ENCODE results near the gene ADAM12. TPM values are rescaled to one million over a fixed set of nuclear protein-coding genes. Genes with fewer than 3 reads are reported as not detected.

The ADAM12 gene
- total and polyA plus RNA-seq, 2 donors (not counting 3 experiments of a cell fraction or from before 2014, with no cell fraction given) = 0.22 to 0.33 TPM

DNA sequence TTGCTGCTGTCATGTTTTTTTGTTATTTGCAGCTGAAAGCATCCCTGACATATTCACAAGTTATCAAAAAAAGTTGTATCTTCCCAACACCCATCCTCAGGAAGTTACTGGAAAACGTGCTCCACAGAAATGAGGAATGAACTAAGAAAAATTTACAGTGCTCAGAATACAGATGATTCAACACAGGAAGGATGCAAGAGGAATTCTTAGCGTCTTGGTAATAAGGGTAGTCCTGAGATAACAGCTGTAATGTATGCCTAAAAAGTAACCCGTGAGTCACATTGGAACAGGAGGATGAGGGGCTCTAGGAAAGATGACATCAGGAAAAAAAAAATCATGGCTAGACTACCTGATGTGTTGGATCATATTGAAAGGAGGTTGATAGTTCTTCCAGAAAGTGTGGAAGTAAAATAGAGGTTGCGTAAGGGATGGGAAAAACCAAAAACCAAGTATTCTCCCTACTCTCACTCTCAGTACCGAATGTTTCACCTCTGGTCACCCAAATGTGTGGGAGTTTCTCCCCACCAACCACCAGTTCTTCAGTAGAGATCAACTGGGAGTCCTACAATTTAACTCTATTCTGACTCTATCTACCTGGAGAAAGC is 3.9 kb downstream of the ADAM12 start:
- no peaks in the 10 kb centered on the region for H3K9me3 ChIP-seq (replicated peaks; ENCODE audit: control insufficient read depth, insufficient read depth, low read length)
- H3K4me3 ChIP-seq (replicated peaks in 1 of 3; ENCODE audit: insufficient read depth in 1 of 3, low read depth in 1 of 3, low read length in 3 of 3) = no peak overlapping the region
- H4K20me1 ChIP-seq (replicated peaks; ENCODE audit: control insufficient read depth, extremely low read depth, insufficient read depth, low read length) = no peaks in the 10 kb centered on the region
- intact Hi-C loops (cut with micrococcal nuclease) (loop anchor here (10.0 kb wide), 2 partner anchors 290 to 640 kb away; no protein-coding TSS in a partner anchor), dilution Hi-C loops (cut with MboI; ENCODE audit: extremely low pct_ligation_motif_present, low sequenced_read_pairs) (no loop called here)
- CTCF ChIA-PET = interaction anchor here (0.7 to 2.3 kb wide), 3 partner anchors 9 to 450 kb away, joined by 3 to 14 read pairs (median 3); no protein-coding TSS in a partner anchor
- H3K27me3 ChIP-seq (ENCODE audit: control insufficient read depth in 2 of 2, insufficient read depth in 2 of 2, low read length in 2 of 2) = peaks cover 0 to 22% of the 10 kb centered on the region in 2 experiments
- no peak overlapping the region for H3K9ac ChIP-seq (replicated peaks; ENCODE audit: extremely low read depth, insufficient read depth, low read length)
- POLR2A ChIA-PET = no interaction called here
- FAIRE-seq (no peak), DNase-seq (ENCODE audit: low read depth, low spot score) (no peak)
- no peak overlapping the region for H3K4me2 ChIP-seq (ENCODE audit: insufficient read depth, low read length)
- no peak overlapping the region for H2AFZ ChIP-seq (ENCODE audit: low read depth, low read length)
- H3K36me3 ChIP-seq (ENCODE audit: control insufficient read depth in 2 of 2, extremely low read depth in 1 of 2, insufficient read depth in 2 of 2, low read length in 2 of 2) = no peaks in the 10 kb centered on the region
- no TSS peak for BruUV-seq (replicated peaks)
- H3K9me1 ChIP-seq (replicated peaks; ENCODE audit: control insufficient read depth, extremely low read depth, insufficient read depth, low read length) = no peaks in the 10 kb centered on the region
- H3K79me2 ChIP-seq (ENCODE audit: control insufficient read depth, insufficient read depth, low read length) = no peaks in the 10 kb centered on the region
- TF ChIP-seq MYC (IDR thresholded peaks at IDR 0.05; ENCODE audit: low read depth, low read length) (no peak), GATA2 (IDR thresholded peaks at IDR 0.05; ENCODE audit: insufficient read depth, insufficient read length, low read depth, low read length) (peak; percentile 33), POLR2AphosphoS5 (IDR thresholded peaks at IDR 0.05; ENCODE audit: insufficient read depth, low read depth, low read length) (no peak), JUN (IDR thresholded peaks at IDR 0.05; ENCODE audit: borderline replicate concordance, insufficient read depth, insufficient read length, low read depth) (no peak), FOS (IDR thresholded peaks at IDR 0.05; ENCODE audit: borderline replicate concordance, insufficient read depth, low read length) (peak; percentile 31), POLR2A (IDR thresholded peaks at IDR 0.05; ENCODE audit: low read depth, low read length) (no peak)
- TF ChIP-seq, protein P1, sequence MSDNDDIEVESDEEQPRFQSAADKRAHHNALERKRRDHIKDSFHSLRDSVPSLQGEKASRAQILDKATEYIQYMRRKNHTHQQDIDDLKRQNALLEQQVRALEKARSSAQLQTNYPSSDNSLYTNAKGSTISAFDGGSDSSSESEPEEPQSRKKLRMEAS (IDR thresholded peaks at IDR 0.05; ENCODE audit: insufficient read depth, insufficient read length) = no peak
- no peaks in the 10 kb centered on the region for H3K4me1 ChIP-seq (ENCODE audit: control insufficient read depth, extremely low read depth, insufficient read depth, low read length)
- no peak overlapping the region for H3K27ac ChIP-seq (ENCODE audit: insufficient read depth, low read depth, low read length)
